CD4-positive, alpha-beta T cell treated with Interleukin-17A for 4 hours (primary cell): ENCODE data around the gene MEAF6.

Experiments
- DNase-seq: peaks from one replicate; pipeline ENCODE4 v3.0.0-alpha.2; 2020; ENCODE audit warnings: mixed read lengths

Gene MEAF6

GRCh38 chr1:37472281-37472680 is 42.3 kb downstream of the MEAF6 start:
- no peak for DNase-seq

- DNase-seq: no peak
Measured at GRCh38 chr1:37471345-37472231, 43.0 kb downstream of the MEAF6 start.

- DNase-seq: no peak
Measured at GRCh38 chr1:37469386-37469785, 45.2 kb downstream of the MEAF6 start.

- DNase-seq: no peak
Measured at GRCh38 chr1:37468037-37468436, 46.5 kb downstream of the MEAF6 start.

- DNase-seq: no peak
Measured at GRCh38 chr1:37465593-37466517, 48.7 kb downstream of the MEAF6 start.

- DNase-seq: no peak
Measured at GRCh38 chr1:37464443-37464842, 50.1 kb downstream of the MEAF6 start.

GRCh38 chr1:37461698-37462436 is 52.7 kb downstream of the MEAF6 start:
- no peak for DNase-seq

GRCh38 chr1:37458551-37458950 is 56.0 kb downstream of the MEAF6 start:
- DNase-seq: peak; percentile 31

- no peak for DNase-seq
Measured at GRCh38 chr1:37456614-37457013, 58.0 kb downstream of the MEAF6 start.

GRCh38 chr1:37455516-37455915 is 59.0 kb downstream of the MEAF6 start:
- no peak for DNase-seq

GRCh38 chr1:37453647-37454046 is 60.9 kb downstream of the MEAF6 start:
- no peak for DNase-seq

GRCh38 chr1:37452416-37452815 is 62.1 kb downstream of the MEAF6 start:
- no peak for DNase-seq

- DNase-seq: peak; percentile 66
Measured at GRCh38 chr1:37449936-37450335, 64.6 kb downstream of the MEAF6 start.

GRCh38 chr1:37448691-37449417 is 65.7 kb downstream of the MEAF6 start:
- DNase-seq: no peak

GRCh38 chr1:37448185-37448584 is 66.4 kb downstream of the MEAF6 start:
- DNase-seq: no peak

GRCh38 chr1:37446874-37447273 is 67.7 kb downstream of the MEAF6 start:
- DNase-seq: no peak

- DNase-seq: no peak
Measured at GRCh38 chr1:37442644-37443043, 71.9 kb downstream of the MEAF6 start.
